GM23248 (cell line): Measurements from ENCODE around the gene C2CD4C.

Experiments used
- EZH2 ChIP-seq: fragments of 200-600 bp; sonication (generic); IDR thresholded peaks from 2 replicates; pipeline ENCODE4 v1.6.1; 2018; ENCODE audit warnings: antibody characterized with exemption, mild to moderate bottlenecking; ENCODE audit not compliant: insufficient read depth, poor library complexity, severe bottlenecking
- EZH2phosphoT487 ChIP-seq: fragments of 200-600 bp; sonication (generic); IDR thresholded peaks from 2 replicates; pipeline ENCODE4 v1.6.1; 2018; ENCODE audit warnings: antibody characterized with exemption, moderate library complexity, mild to moderate bottlenecking, low read depth; ENCODE audit not compliant: insufficient read depth

DNA sequence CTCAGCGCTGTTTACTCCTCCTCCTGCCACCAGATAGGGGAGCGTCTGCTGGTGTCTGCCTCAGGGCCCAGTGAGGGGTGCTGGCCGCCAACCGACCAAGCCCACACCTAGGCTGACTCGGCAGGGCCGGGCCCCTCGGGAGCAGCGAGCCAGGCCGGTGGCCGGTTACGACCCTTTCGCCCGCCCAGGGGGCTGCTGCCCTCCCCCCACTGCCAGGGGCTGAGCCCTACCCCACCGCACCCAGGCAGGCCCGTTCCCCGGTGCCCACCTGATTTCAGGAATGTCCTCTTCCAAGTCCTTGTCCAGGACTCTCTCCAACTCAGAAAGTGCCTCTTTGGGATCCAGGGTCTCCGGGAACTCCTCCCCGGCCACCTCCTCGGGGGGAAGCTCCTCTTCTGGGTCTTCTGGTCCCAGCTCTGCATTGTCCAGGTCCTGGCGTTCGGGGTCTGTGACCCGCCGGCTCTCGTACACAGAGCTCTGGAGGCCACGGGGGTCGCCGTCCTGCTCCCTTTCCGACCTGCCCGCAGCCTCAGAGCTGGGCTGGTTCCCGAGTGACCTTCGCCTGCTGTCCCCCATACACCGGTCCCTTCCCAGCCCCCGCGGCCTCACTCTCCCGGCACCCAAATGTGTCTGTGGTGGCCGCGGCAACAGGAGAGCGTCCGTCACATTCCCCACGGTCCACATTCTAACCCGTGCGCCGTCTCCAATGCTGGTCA is 33.4 kb downstream of the C2CD4C start:
- no peak for TF ChIP-seq EZH2
- no peak for TF ChIP-seq EZH2phosphoT487
